Pancreas (tissue), 10 donors: ENCODE data around the gene DDOST. TPM values are rescaled to one million over a fixed set of nuclear protein-coding genes. Genes with fewer than 3 reads are reported as not detected.

Source experiments
- ATAC-seq, 4 donors: fragments of 200-7000 bp; cut with Tn5 transposase; one replicate each; pipeline versions ENCODE4 v1.8.0 to v1.9.1; 2020; ENCODE audit warnings: mild to moderate bottlenecking in 4 of 4, moderate library complexity in 4 of 4
- DNase-seq, 6 donors: peaks; one replicate each; pipeline ENCODE4 v3.0.0-alpha.2; 2020
- FAIRE-seq: peaks from 2 replicates; lab custom pipeline; 2012; peaks lifted over from hg19 to GRCh38; lab: Jason Lieb, UNC
- H3K27ac ChIP-seq, 4 donors: fragments of 200-600 bp; sonication (generic); 1 replicate in 3 of 4; 2 replicates in 1 of 4; pipeline versions ENCODE4 v1.5.0 to v1.8.0; 2020
- H3K27me3 ChIP-seq, 4 donors: fragments of 200-600 bp; one replicate each; pipeline ENCODE4 v1.8.0; 2021
- H3K36me3 ChIP-seq, 3 donors: fragments of 200-600 bp; sonication (generic) in 1 of 3; one replicate each; pipeline versions ENCODE4 v1.5.0 to v1.8.0; 2020 to 2021
- H3K4me1 ChIP-seq, 3 donors: fragments of 200-600 bp; one replicate each; pipeline ENCODE4 v1.8.0; 2021
- H3K4me3 ChIP-seq, 4 donors: fragments of 200-600 bp; sonication (generic) in 2 of 4; one replicate each; pipeline versions ENCODE4 v1.5.0 to v1.8.0; 2020 to 2021
- H3K9me3 ChIP-seq, 4 donors: fragments of 200-600 bp; one replicate each; pipeline ENCODE4 v1.8.0; 2021
- WGBS, 2 donors: extraction: QIAGEN DNeasy Blood & Tissue Kit; methylation state at CpG; one replicate each; pipeline ENCODE4 v1.1.7; 2013; 5-methylcytosine and 5-hydroxymethylcytosine counted together
- intact Hi-C, 3 donors: fragments of 100-400 bp; cut with DNase I; formaldehyde crosslinking; loops; one replicate each; pipeline versions ENCODE4 v1.11.1 to v1.14.2; 2022
- polyA plus RNA-seq, 2 donors: library from polyadenylated mRNA; stranded (reverse); fragments of 200-250 nt; gene quantifications; one replicate each; pipeline ENCODE4 v1.2.3, GENCODE V29; 2013
- total RNA-seq, 6 donors: library from RNA; stranded (reverse); fragmentation: NEBNext Ultra II Directional in 4 of 6; extraction: Animal tissue kit (Norgen Biotek cat#: 25700) in 4 of 6; gene quantifications; one replicate each; pipeline versions ENCODE4 v1.2.1 to v1.2.4, GENCODE V29; 2021 to 2023
- TF ChIP-seq, protein P1 (sequence below), 4 donors: fragments of 200-600 bp; sonication (generic) in 3 of 4; IDR thresholded peaks; one replicate each; pipeline versions ENCODE4 v1.5.0 to v1.8.0; 2021; ENCODE audit warnings: antibody characterized with exemption in 4 of 4
- donor health status: healthy with polysubstance abuse.
- donor health status: DM: no; HTN: no; CAD: no; lungs with moderate emphysema.
- donor health status: DM: no; HTN: no; CAD: no.
- donor health status: control.
- donor health status: control.
- donor health status: Bipolar disorder and iron deficiency.
- donor health status: DM: yes; HTN: yes; CAD: no.
- donor health status: DM: no; HTN: no; CAD: no.
- donor health status: DM: no; HTN: no; CAD: no.
- donor health status: DM: yes; HTN: yes; CAD: no.

Gene DDOST
- total and polyA plus RNA-seq, 8 donors, result 98.2 to 190 (median 133) TPM

DNA sequence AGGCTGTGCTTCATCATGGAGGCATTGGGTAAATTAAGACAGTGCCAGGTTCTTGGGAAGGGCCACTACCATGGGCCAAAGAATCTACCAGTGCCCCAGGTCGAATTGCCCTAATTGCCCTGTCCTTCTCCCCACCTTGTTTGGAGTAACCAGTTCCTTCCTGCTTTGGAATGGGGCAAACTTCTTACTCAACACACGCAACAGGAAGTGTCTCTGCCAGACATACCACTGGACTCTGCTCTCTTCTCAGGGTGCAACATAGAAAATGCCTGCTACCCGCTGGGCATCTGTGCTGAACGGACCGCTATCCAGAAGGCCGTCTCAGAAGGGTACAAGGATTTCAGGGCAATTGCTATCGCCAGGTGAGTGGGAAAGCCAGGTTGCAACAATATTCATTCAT is 56.5 kb downstream of the DDOST start:
- intact Hi-C loops, result no loop called here
- ATAC-seq (no peak), FAIRE-seq (no peak), DNase-seq (no peak)
- no peaks in the 10 kb centered on the region for H3K27me3 ChIP-seq
- no peaks in the 10 kb centered on the region for H3K4me1 ChIP-seq
- H3K9me3 ChIP-seq, result no peaks in the 10 kb centered on the region
- WGBS, 2 donors, result 81 to 84% methylated on average over 7 of the region's 7 CpGs
- H3K36me3 ChIP-seq, result no peaks in the 10 kb centered on the region
- no peak overlapping the region for H3K27ac ChIP-seq
- H3K4me3 ChIP-seq, result no peak overlapping the region
- TF ChIP-seq, protein P1, sequence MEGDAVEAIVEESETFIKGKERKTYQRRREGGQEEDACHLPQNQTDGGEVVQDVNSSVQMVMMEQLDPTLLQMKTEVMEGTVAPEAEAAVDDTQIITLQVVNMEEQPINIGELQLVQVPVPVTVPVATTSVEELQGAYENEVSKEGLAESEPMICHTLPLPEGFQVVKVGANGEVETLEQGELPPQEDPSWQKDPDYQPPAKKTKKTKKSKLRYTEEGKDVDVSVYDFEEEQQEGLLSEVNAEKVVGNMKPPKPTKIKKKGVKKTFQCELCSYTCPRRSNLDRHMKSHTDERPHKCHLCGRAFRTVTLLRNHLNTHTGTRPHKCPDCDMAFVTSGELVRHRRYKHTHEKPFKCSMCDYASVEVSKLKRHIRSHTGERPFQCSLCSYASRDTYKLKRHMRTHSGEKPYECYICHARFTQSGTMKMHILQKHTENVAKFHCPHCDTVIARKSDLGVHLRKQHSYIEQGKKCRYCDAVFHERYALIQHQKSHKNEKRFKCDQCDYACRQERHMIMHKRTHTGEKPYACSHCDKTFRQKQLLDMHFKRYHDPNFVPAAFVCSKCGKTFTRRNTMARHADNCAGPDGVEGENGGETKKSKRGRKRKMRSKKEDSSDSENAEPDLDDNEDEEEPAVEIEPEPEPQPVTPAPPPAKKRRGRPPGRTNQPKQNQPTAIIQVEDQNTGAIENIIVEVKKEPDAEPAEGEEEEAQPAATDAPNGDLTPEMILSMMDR (IDR thresholded peaks at IDR 0.05), result no peak

DNA sequence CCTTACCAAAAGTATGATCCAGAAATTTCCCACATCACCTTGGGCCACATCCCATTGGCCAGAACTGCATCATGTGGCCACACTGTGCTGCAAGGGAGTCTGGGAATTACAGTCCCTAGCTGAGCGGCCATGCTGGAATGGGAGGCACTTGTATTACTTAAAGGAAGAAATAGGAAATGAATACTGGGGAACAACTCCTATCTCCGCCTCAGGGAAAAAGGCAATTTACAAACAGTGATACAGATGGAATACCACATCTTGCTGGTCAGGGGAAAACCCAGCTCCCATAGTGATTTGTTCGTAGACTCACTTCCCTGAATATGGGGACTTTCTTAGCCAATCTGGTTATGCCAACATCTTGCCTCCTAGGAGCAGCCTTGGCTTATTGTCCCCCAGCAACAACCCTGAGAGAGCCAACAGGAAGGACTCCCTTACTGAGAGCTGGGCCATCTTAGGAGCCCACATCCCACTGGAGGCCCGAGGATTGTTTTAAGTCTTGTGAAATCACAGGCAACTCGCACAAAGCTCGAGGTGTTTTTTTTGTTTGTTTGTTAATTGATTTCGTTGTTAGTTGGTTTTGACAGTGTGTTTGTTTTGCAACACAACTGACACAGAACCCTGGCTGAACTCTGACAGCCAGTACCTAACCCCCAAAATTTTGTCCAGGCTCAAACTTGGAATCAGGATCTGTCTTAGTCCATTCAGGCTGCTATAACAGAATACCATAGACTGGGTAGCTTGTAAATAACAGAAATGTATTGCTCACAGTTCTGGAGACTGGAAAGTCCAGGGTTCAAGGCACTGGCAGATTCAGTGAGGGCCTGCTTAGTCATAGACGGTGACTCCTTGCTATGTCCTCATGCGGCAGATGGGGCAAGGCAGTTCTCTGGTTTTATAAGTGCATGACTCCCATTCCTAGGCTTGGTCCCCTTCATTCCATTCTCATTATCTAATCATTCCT is 57.4 kb downstream of the DDOST start:
- DNase-seq (no peak), FAIRE-seq (no peak), ATAC-seq (peak in 1 of 4 donors; percentile 37)
- Histone ChIP-seq H3K27me3 (no peaks in the 10 kb centered on the region), H3K9me3 (no peaks in the 10 kb centered on the region), H3K4me1 (no peaks in the 10 kb centered on the region), H3K27ac (no peak overlapping the region), H3K4me3 (no peak overlapping the region), H3K36me3 (no peaks in the 10 kb centered on the region)
- intact Hi-C loops, result no loop called here
- TF ChIP-seq, protein P1 (IDR thresholded peaks at IDR 0.05), result no peak
- WGBS, 2 donors, result 74 to 82% methylated on average over 9 of the region's 9 CpGs

DNA sequence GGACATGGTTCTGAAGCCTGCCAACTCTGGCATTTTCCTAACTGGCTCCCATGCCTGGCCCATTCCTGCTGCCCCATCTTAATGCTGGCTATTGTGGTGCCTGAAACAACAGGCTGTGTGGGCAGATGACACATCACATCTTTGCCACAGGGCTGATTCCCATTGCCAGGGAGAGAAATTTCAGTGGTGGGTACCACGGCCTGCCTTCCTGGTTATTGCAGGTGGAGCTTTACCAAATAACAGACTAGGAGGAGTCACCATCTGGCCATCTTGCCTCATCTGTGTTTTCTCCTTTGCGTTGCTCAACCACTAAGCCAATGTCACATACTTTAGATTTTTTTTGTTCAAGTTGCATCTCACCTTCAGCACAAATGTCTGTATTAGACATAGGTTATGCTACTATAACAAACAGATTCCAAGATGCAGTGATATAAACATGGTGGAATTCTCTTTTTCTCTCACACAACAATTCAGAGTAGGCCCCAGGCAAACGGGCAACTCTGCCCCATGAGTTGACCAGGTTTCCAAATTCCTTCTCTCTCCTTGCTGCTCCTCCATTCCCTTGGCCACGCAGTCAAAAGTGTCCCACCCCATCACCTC is 58.2 kb downstream of the DDOST start:
- H3K9me3 ChIP-seq, result no peaks in the 10 kb centered on the region
- TF ChIP-seq, protein P1 (IDR thresholded peaks at IDR 0.05), result no peak
- ATAC-seq (no peak), FAIRE-seq (no peak), DNase-seq (no peak)
- no peak overlapping the region for H3K27ac ChIP-seq
- no peaks in the 10 kb centered on the region for H3K4me1 ChIP-seq
- intact Hi-C loops, result no loop called here
- H3K4me3 ChIP-seq, result no peak overlapping the region
- no peaks in the 10 kb centered on the region for H3K36me3 ChIP-seq
- 74 to 80% methylated on average over 4 of the region's 4 CpGs for WGBS, 2 donors
- H3K27me3 ChIP-seq, result no peaks in the 10 kb centered on the region

Other genes with a start within 250 kb of the DDOST start
- 1 to 10 TPM; 3.4 to 9.3 (median 5.5) TPM for gene CAMK2N1, start 175.2 kb downstream of the DDOST start, total RNA-seq
- gene CAMK2N1, start 175.2 kb downstream of the DDOST start, polyA plus RNA-seq, result 10 to 100 TPM in 1 of 2 donors, 1 to 10 TPM in 1; 6.8 to 40.7 TPM
- 10 to 100 TPM in 5 of 6 donors, 1 to 10 TPM in 1; 9.9 to 16.5 (median 12.2) TPM for gene MUL1, start 153.2 kb downstream of the DDOST start, total RNA-seq
- gene MUL1, start 153.2 kb downstream of the DDOST start, polyA plus RNA-seq, result 10 to 100 TPM in 1 of 2 donors, 1 to 10 TPM in 1; 3.5 to 10.6 TPM
- under 1 TPM in 5 of 6 donors, not detected in 1; 0.14 to 0.72 (median 0.20) TPM for gene FAM43B, start 108.8 kb downstream of the DDOST start, total RNA-seq
- under 1 TPM; 0.28 to 0.30 TPM for gene FAM43B, start 108.8 kb downstream of the DDOST start, polyA plus RNA-seq
- gene CDA, start 72.3 kb downstream of the DDOST start, total RNA-seq, result 1 to 10 TPM in 1 of 6 donors, under 1 TPM in 4, not detected in 1; 0.16 to 1.0 (median 0.41) TPM
- 1 to 10 TPM in 1 of 2 donors, under 1 TPM in 1; 0.92 to 1.2 TPM for gene CDA, start 72.3 kb downstream of the DDOST start, polyA plus RNA-seq
- 10 to 100 TPM; 15.6 to 33.4 (median 27.7) TPM for gene PINK1, start 27.9 kb downstream of the DDOST start, total RNA-seq
- 10 to 100 TPM; 28.5 to 38.0 TPM for gene PINK1, start 27.9 kb downstream of the DDOST start, polyA plus RNA-seq
- gene KIF17, start 56.6 kb upstream of the DDOST start, total RNA-seq, result under 1 TPM; 0.20 to 0.76 (median 0.61) TPM
- 1 to 10 TPM in 1 of 2 donors, under 1 TPM in 1; 0.87 to 1.1 TPM for gene KIF17, start 56.6 kb upstream of the DDOST start, polyA plus RNA-seq
- under 1 TPM in 2 of 6 donors, not detected in 4; 0.05 to 0.09 TPM for gene SH2D5, start 71.3 kb upstream of the DDOST start, total RNA-seq
- gene SH2D5, start 71.3 kb upstream of the DDOST start, polyA plus RNA-seq, result under 1 TPM in 1 of 2 donors, not detected in 1; 0.27 TPM
- 100 to 1,000 TPM in 1 of 6 donors, 10 to 100 TPM in 5; 57.6 to 138 (median 68.0) TPM for gene HP1BP3, start 125.9 kb upstream of the DDOST start, total RNA-seq
- 10 to 100 TPM; 48.0 to 68.8 TPM for gene HP1BP3, start 125.9 kb upstream of the DDOST start, polyA plus RNA-seq